ENCODE data around the gene CELF5. TPM values are rescaled to one million over a fixed set of nuclear protein-coding genes. Genes with fewer than 3 reads are reported as not detected.

Gene CELF5
- total and polyA plus RNA-seq, 9 of the 15 experiments (the other 6 are each of a cell fraction or from before 2014, with no cell fraction given): 0.01 to 0.56 (median 0.22) TPM

GRCh38 chr19:3220576-3220975 is 3.9 kb upstream of the CELF5 start:
- in situ Hi-C loops (cut with MboI): no loop called here
- Histone ChIP-seq H2AFZ (ENCODE audit: low read depth, low read length) (no peak overlapping the region), H3K9me1 (ENCODE audit: control insufficient read depth, insufficient read depth, low read length) (no peaks in the 10 kb centered on the region), H3K9me3 (replicated peaks; ENCODE audit: control insufficient read depth, insufficient read depth, low read depth, low read length) (no peaks in the 10 kb centered on the region), H3K27me3 (ENCODE audit: control insufficient read depth in 2 of 2, insufficient read depth in 2 of 2, low read length in 2 of 2) (peaks cover 0 to under 1% of the 10 kb centered on the region in 2 experiments; a peak in 2 of 5 replicates), H3K4me1 (replicated peaks in 1 of 2; ENCODE audit: control insufficient read depth in 2 of 2, insufficient read depth in 2 of 2, low read length in 2 of 2) (peaks cover 0 to 19% of the 10 kb centered on the region in 2 experiments; a peak in 2 of 5 replicates), H3K36me3 (ENCODE audit: control insufficient read depth, insufficient read depth, low read length) (peaks cover 3% of the 10 kb centered on the region; the same call in 1 of the 3 replicates), H3K9ac (ENCODE audit: insufficient read depth in 1 of 2, low read depth in 2 of 2, low read length in 2 of 2) (no peak overlapping the region), H3K79me2 (ENCODE audit: control insufficient read depth, insufficient read depth, low read length) (no peaks in the 10 kb centered on the region), H3K4me3 (no peak overlapping the region), H3K4me2 (ENCODE audit: insufficient read depth, low read length) (no peak overlapping the region), H3K27ac (ENCODE audit: extremely low read depth, low read depth, low read length) (no peak overlapping the region), H4K20me1 (replicated peaks; ENCODE audit: control insufficient read depth, insufficient read depth, low read length) (no peaks in the 10 kb centered on the region; the same call in 1 of the 2 replicates)
- intact Hi-C loops (cut with micrococcal nuclease): no loop called here
- POLR2A ChIA-PET: interaction anchor here (0.8 kb wide), 1 partner anchor 16 kb away, joined by 3 read pairs; no protein-coding TSS in a partner anchor
- no TSS peak for BruUV-seq (replicated peaks)
- CTCF ChIA-PET (ENCODE audit: low intra/inter-chr PET ratio): no interaction called here
- WGBS (ENCODE audit: insufficient coverage, low coverage, missing lambda C conversion rate): 15% methylated on average over 8 of the region's 12 CpGs
- FAIRE-seq (no peak), DNase-seq (ENCODE audit: extremely low read depth in 1 of 4, low spot score in 3 of 4) (no peak), ATAC-seq (no peak)
- no peak for TF ChIP-seq TFAP4 (CRISPR knock-in tag; IDR thresholded peaks at IDR 0.05; ENCODE audit: borderline replicate concordance)
- no peak for TF ChIP-seq PATZ1 (CRISPR knock-in tag; IDR thresholded peaks at IDR 0.05; ENCODE audit: borderline replicate concordance)
- TF ChIP-seq ZKSCAN3 (CRISPR knock-in tag; IDR thresholded peaks at IDR 0.05): no peak
- TF ChIP-seq RHOXF2B (CRISPR knock-in tag; conservative IDR thresholded peaks at IDR 0.05): no peak
- no peak for TF ChIP-seq ZNF133 (CRISPR knock-in tag; IDR thresholded peaks at IDR 0.05)
- no peak for TF ChIP-seq ZHX1 (conservative IDR thresholded peaks at IDR 0.05; ENCODE audit: low read length)
- TF ChIP-seq SP1 (CRISPR knock-in tag; IDR thresholded peaks at IDR 0.05): no peak
- no peak for TF ChIP-seq RBM14 (IDR thresholded peaks at IDR 0.05; ENCODE audit: borderline replicate concordance, insufficient read depth, low read depth, low read length)
- no peak for TF ChIP-seq CUX1 (CRISPR knock-in tag; IDR thresholded peaks at IDR 0.05)
- no peak for TF ChIP-seq SMARCA5 (IDR thresholded peaks at IDR 0.05)
- no peak for TF ChIP-seq SAFB2 (IDR thresholded peaks at IDR 0.05; ENCODE audit: borderline replicate concordance, low read depth, low read length, severe bottlenecking)
- no peak for TF ChIP-seq HDAC8 (tag; IDR thresholded peaks at IDR 0.05)

Data from K562 (cell line).